Activated CD8-positive, alpha-beta T cell treated with anti-CD3 and anti-CD28 coated beads for 36 hours (primary cell): ENCODE results near the gene SMYD2. TPM values are rescaled to one million over a fixed set of nuclear protein-coding genes. Genes with fewer than 3 reads are reported as not detected.

Source experiments
- ATAC-seq: fragments of 200-7000 bp; cut with Tn5 transposase; one replicate; pipeline ENCODE4 v1.10.0; 2021; ENCODE audit warnings: mild to moderate bottlenecking, moderate library complexity
- CTCF ChIA-PET: fragments of 350-600 bp; sonication (Branson Sonifier 250); formaldehyde crosslinking; loops from one replicate; lab custom pipeline; 2021; ENCODE audit warnings: antibody characterized with exemption; lab: Charles Lee
- POLR2A ChIA-PET: fragments of 350-600 bp; sonication (Branson Sonifier 250); formaldehyde crosslinking; loops from one replicate; lab custom pipeline; 2021; ENCODE audit warnings: antibody characterized with exemption; lab: Charles Lee
- DNase-seq: peaks from one replicate; pipeline ENCODE4 v3.0.0-alpha.2; 2020
- H3K27ac Mint-ChIP-seq: one replicate; pipeline ENCODE4 v1.8.0; 2021; ENCODE audit warnings: mild to moderate bottlenecking, mixed read lengths
- H3K27me3 Mint-ChIP-seq: one replicate; pipeline ENCODE4 v1.8.0; 2021; ENCODE audit warnings: mixed read lengths
- H3K36me3 Mint-ChIP-seq: one replicate; pipeline ENCODE4 v1.8.0; 2021; ENCODE audit warnings: low read depth, mixed read lengths
- H3K4me1 Mint-ChIP-seq: one replicate; pipeline ENCODE4 v1.8.0; 2021; ENCODE audit warnings: low read depth, mixed read lengths
- H3K4me3 Mint-ChIP-seq: one replicate; pipeline ENCODE4 v1.8.0; 2021; ENCODE audit warnings: mild to moderate bottlenecking, moderate library complexity, mixed read lengths
- H3K9me3 Mint-ChIP-seq: one replicate; pipeline ENCODE4 v1.8.0; 2021; ENCODE audit warnings: mixed read lengths
- CTCF ChIP-seq: fragments of 200-600 bp; IDR thresholded peaks from one replicate; pipeline ENCODE4 v1.8.0; 2022; ENCODE audit warnings: antibody characterized with exemption, mild to moderate bottlenecking
- intact Hi-C: fragments of 100-400 bp; cut with micrococcal nuclease; formaldehyde crosslinking; loops from one replicate; pipeline ENCODE4 v1.10.0; 2022
- total RNA-seq, 2 experiments: library from RNA; stranded (reverse); gene quantifications; one replicate each; pipeline ENCODE4 v1.2.3, GENCODE V29; 2021

Gene SMYD2
- total RNA-seq, 2 experiments from 2014 or later = 37.4 to 40.6 TPM

GRCh38 chr1:214362188-214362882 lies 81.4 kb downstream of the SMYD2 start:
- intact Hi-C loops = no loop called here
- Mint-ChIP-seq H3K27ac (no peak overlapping the region), H3K36me3 (no peaks in the 10 kb centered on the region), H3K4me3 (no peak overlapping the region), H3K9me3 (no peaks in the 10 kb centered on the region), H3K4me1 (no peaks in the 10 kb centered on the region), H3K27me3 (peaks cover 34% of the 10 kb centered on the region)
- CTCF ChIA-PET = no interaction called here
- TF ChIP-seq CTCF = no peak
- POLR2A ChIA-PET = no interaction called here
- DNase-seq (no peak), ATAC-seq (no peak)

GRCh38 chr1:214363386-214363785 lies 82.4 kb downstream of the SMYD2 start:
- no peaks in the 10 kb centered on the region for H3K9me3 Mint-ChIP-seq
- ChIA-PET CTCF (no interaction called here), POLR2A (no interaction called here)
- no peak for TF ChIP-seq CTCF
- H3K27me3 Mint-ChIP-seq = peaks cover 36% of the 10 kb centered on the region
- H3K27ac Mint-ChIP-seq = no peak overlapping the region
- ATAC-seq = no peak
- no peaks in the 10 kb centered on the region for H3K4me1 Mint-ChIP-seq
- no peaks in the 10 kb centered on the region for H3K36me3 Mint-ChIP-seq
- no peak for DNase-seq
- intact Hi-C loops = no loop called here
- H3K4me3 Mint-ChIP-seq = no peak overlapping the region

GRCh38 chr1:214364386-214364785 lies 83.4 kb downstream of the SMYD2 start:
- Mint-ChIP-seq H3K27ac (no peak overlapping the region), H3K4me1 (no peaks in the 10 kb centered on the region), H3K27me3 (peaks cover 38% of the 10 kb centered on the region), H3K4me3 (no peak overlapping the region), H3K9me3 (no peaks in the 10 kb centered on the region), H3K36me3 (no peaks in the 10 kb centered on the region)
- POLR2A ChIA-PET = no interaction called here
- TF ChIP-seq CTCF = no peak
- ATAC-seq (no peak), DNase-seq (no peak)
- CTCF ChIA-PET = no interaction called here
- intact Hi-C loops = no loop called here

GRCh38 chr1:214364786-214365295 lies 83.9 kb downstream of the SMYD2 start:
- no peak overlapping the region for H3K27ac Mint-ChIP-seq
- POLR2A ChIA-PET = no interaction called here
- no peaks in the 10 kb centered on the region for H3K9me3 Mint-ChIP-seq
- CTCF ChIA-PET = interaction anchor here (1.2 kb wide), 1 partner anchor 36 kb away, joined by 3 read pairs; no protein-coding TSS in a partner anchor
- no peak for DNase-seq
- no peak for ATAC-seq
- intact Hi-C loops = no loop called here
- H3K27me3 Mint-ChIP-seq = peaks cover 38% of the 10 kb centered on the region
- no peak for TF ChIP-seq CTCF
- H3K4me1 Mint-ChIP-seq = no peaks in the 10 kb centered on the region
- H3K4me3 Mint-ChIP-seq = no peak overlapping the region
- H3K36me3 Mint-ChIP-seq = no peaks in the 10 kb centered on the region

GRCh38 chr1:214367841-214368240 lies 86.9 kb downstream of the SMYD2 start:
- intact Hi-C loops = no loop called here
- TF ChIP-seq CTCF = no peak
- ChIA-PET POLR2A (no interaction called here), CTCF (no interaction called here)
- ATAC-seq (no peak), DNase-seq (no peak)
- Mint-ChIP-seq H3K36me3 (no peaks in the 10 kb centered on the region), H3K4me3 (no peak overlapping the region), H3K27me3 (peaks cover 23% of the 10 kb centered on the region), H3K9me3 (no peaks in the 10 kb centered on the region), H3K27ac (no peak overlapping the region), H3K4me1 (no peaks in the 10 kb centered on the region)
